Right lobe of liver (tissue), 4 donors: ENCODE results near the gene WWP2.

Experiments
- CTCF ChIP-seq, 4 donors: fragments of 200-600 bp in 3 of 4; fragments of 450-650 bp in 1 of 4; IDR thresholded peaks; one replicate each; pipeline versions ENCODE4 v1.5.1 to v1.8.0; 2016 to 2022; ENCODE audit warnings: antibody characterized with exemption in 4 of 4, mild to moderate bottlenecking in 2 of 4
- POLR2A ChIP-seq: fragments of 450-650 bp; IDR thresholded peaks from one replicate; pipeline ENCODE4 v1.6.1; 2017; ENCODE audit warnings: antibody characterized with exemption, mild to moderate bottlenecking
- donor health status: DM: no; HTN: no; CAD: no.
- donor health status: DM: no; HTN: no; CAD: no.
- donor health status: DM: no; HTN: yes; CAD: no.

DNA sequence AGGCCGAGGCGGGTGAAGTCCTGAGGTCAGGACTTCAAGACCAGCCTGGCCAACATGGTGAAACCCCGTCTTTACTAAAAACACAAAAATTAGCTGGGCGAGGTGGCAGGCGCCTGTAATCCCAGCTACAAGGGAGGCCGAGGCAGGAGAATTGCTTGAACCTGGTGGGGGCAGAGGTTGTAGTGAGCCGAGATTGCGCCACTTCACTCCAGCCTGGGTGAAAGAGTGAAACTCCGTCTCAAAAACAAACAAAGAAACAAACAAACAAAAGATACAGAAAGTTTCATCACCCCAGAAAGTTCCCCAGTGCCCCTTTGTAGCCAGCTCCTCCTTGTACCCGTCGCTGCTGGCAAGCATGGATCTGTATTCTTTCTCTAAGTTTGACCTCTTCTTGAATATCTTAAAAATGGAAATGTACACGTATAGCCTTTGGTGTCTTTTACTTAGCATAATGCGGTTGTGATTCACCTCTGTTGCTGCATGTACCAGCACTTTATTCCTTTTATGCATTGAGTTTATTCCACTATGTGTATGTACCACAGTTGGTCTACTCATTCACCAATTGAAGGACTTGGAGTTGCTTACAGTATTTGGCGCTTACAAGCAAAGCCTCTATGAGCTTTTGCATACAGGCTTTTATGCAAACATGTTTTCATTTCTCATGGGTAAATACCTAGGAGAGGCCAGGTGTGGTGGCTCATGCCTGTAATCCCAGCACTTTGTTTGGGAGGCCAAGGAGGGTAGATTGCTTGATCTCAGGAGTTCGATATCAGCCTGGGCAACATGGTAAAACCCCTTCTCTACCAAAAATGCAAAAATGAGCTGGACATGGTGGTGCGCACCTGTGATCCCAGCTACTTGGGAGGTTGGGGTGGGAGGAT, 101.5 kb downstream of the WWP2 start:
- TF ChIP-seq CTCF (IDR thresholded peaks at IDR 0.05) (no peak), POLR2A (no peak)
